HepG2 (cell line): ENCODE results near the gene DOK4. TPM values are rescaled to one million over a fixed set of nuclear protein-coding genes. Genes with fewer than 3 reads are reported as not detected.
A peak's percentile ranks its signal among the peaks of the same experiment; 100 is the strongest.

Source experiments
- ATAD3A ChIP-seq: sonication (generic); formaldehyde crosslinking; IDR thresholded peaks from 2 replicates; pipeline ENCODE4 v1.4.0; 2020; ENCODE audit warnings: missing genetic modification reagents
- ELF1 ChIP-seq: sonication (generic); formaldehyde crosslinking; IDR thresholded peaks from 2 replicates; pipeline ENCODE4 v1.4.0; 2020; ENCODE audit warnings: missing genetic modification reagents
- FOXA3 ChIP-seq: IDR thresholded peaks from 2 replicates; pipeline ENCODE4 v1.6.1; 2016; ENCODE audit warnings: missing genetic modification reagents, missing compliant biosample characterization
- HNRNPH1 ChIP-seq: fragments of 200-400 bp; formaldehyde crosslinking; optimal IDR thresholded peaks from 2 replicates; pipeline ENCODE3; 2017; ENCODE audit warnings: mild to moderate bottlenecking, low read depth, low read length
- MAFF ChIP-seq: IDR thresholded peaks from 2 replicates; pipeline ENCODE4 v1.6.1; 2011; ENCODE audit warnings: low read depth, low read length, improper control_type of control experiment
- NCOA2 ChIP-seq: sonication (generic); formaldehyde crosslinking; IDR thresholded peaks from 2 replicates; pipeline ENCODE4 v1.8.0; 2022; ENCODE audit warnings: inconsistent platforms
- PAX8 ChIP-seq: sonication (generic); formaldehyde crosslinking; IDR thresholded peaks from 2 replicates; pipeline ENCODE4 v1.8.0; 2022; ENCODE audit warnings: mild to moderate bottlenecking, missing genetic modification reagents, borderline replicate concordance
- TCF7 ChIP-seq: sonication (generic); IDR thresholded peaks from 2 replicates; pipeline ENCODE4 v1.6.1; 2016; ENCODE audit warnings: antibody characterized with exemption, low read depth
- YEATS2 ChIP-seq: sonication (generic); formaldehyde crosslinking; IDR thresholded peaks from 2 replicates; pipeline ENCODE4 v1.4.0; 2020; ENCODE audit warnings: missing genetic modification reagents, borderline replicate concordance
- ZBED4 ChIP-seq: sonication (generic); formaldehyde crosslinking; IDR thresholded peaks from 2 replicates; pipeline ENCODE4 v1.4.0; 2020; ENCODE audit warnings: missing genetic modification reagents, borderline replicate concordance
- ZBTB39 ChIP-seq: sonication (generic); formaldehyde crosslinking; IDR thresholded peaks from 2 replicates; pipeline ENCODE4 v1.5.0; 2020; ENCODE audit warnings: missing genetic modification reagents
- ZNF142 ChIP-seq: sonication (generic); formaldehyde crosslinking; IDR thresholded peaks from 2 replicates; pipeline ENCODE4 v1.4.0; 2020; ENCODE audit warnings: missing genetic modification reagents
- ZNF274 ChIP-seq: sonication (generic); formaldehyde crosslinking; IDR thresholded peaks from 2 replicates; pipeline ENCODE4 v1.5.1; 2020; ENCODE audit warnings: mild to moderate bottlenecking, missing genetic modification reagents
- ZNF496 ChIP-seq: sonication (generic); formaldehyde crosslinking; IDR thresholded peaks from 2 replicates; pipeline ENCODE4 v1.8.1; 2023; ENCODE audit warnings: mild to moderate bottlenecking, moderate library complexity, missing genetic modification reagents; ENCODE audit not compliant: insufficient replicate concordance
- ZNF83 ChIP-seq: sonication (generic); formaldehyde crosslinking; IDR thresholded peaks from 2 replicates; pipeline ENCODE4 v1.4.0; 2020; ENCODE audit warnings: missing genetic modification reagents, mild to moderate bottlenecking, borderline replicate concordance
- ZSCAN21 ChIP-seq: sonication (generic); formaldehyde crosslinking; IDR thresholded peaks from 2 replicates; pipeline ENCODE4 v1.8.0; 2022; ENCODE audit warnings: mild to moderate bottlenecking, missing genetic modification reagents, moderate library complexity, borderline replicate concordance
- ZSCAN30 ChIP-seq: sonication (generic); formaldehyde crosslinking; IDR thresholded peaks from 2 replicates; pipeline ENCODE4 v1.5.0; 2020; ENCODE audit warnings: mild to moderate bottlenecking, missing genetic modification reagents
- polyA plus RNA-seq, 8 experiments: library from polyadenylated mRNA; depleted of rRNA in 3 of 8; stranded (reverse) in 7 of 8; unstranded in 1 of 8; fragments of >200 nt; fragmentation: Illumina TruSeq in 4 of 8; extraction: Trizol in 4 of 8; gene quantifications; 2 replicates each; pipeline versions ENCODE4 v1.2.1 to v1.2.3, GENCODE V29; 2011 to 2016; ENCODE audit warnings: low read depth in 4 of 8, missing spikeins in 1 of 8, mixed read lengths in 1 of 8; ENCODE audit not compliant: insufficient read depth in 1 of 8
- total RNA-seq, 5 experiments: library from RNA; depleted of rRNA; stranded (reverse); fragments of >200 nt; fragmentation: Illumina TruSeq; extraction: Trizol; gene quantifications; 2 replicates each; pipeline ENCODE4 v1.2.3, GENCODE V29; 2016; ENCODE audit warnings: low read depth in 1 of 5

DOK4 gene
- total and polyA plus RNA-seq, 2 of the 13 experiments (the other 11 are each of a cell fraction or from before 2014, with no cell fraction given), result 52.7 to 70.0 TPM

DNA sequence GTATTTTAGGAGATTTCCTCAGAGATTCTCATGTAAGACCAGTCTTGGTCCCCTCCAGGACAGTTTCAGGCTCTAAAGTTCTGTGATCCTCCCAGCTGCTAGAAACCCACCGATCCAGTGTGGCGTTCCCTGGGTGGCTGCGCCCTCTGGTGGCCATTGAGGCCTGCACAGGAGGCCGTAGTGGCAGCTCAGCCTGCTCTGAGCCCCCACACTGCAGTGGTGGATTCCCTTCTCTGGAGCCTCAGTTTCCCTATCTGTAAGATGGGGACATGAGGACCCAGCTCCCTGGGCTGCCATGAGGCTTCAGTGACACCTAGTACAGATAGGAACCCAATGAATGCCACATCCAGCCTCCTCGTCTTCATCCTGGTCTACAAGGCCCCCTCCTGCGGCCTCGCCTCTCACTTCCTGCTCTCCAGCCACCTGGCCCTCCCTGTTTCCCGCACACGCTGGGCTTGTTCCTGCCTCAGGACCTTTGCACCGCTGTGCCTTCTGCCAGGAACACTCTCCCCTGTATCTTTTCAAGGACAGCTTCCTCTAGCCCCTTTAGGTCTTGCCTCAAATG is 33.6 kb upstream of the DOK4 start (continued):
- TF ChIP-seq ZBTB39 (no peak), TCF7 (no peak), FOXA3 (CRISPR knock-in tag) (peak; percentile 36; the same call in 1 of the 2 replicates), ZNF274 (CRISPR knock-in tag) (0 out of 2 replicates have a peak, but pooled peaks have one; percentile 56), ZBED4 (CRISPR knock-in tag) (0 out of 2 replicates have a peak, but pooled peaks have one; percentile 44), ZNF496 (CRISPR knock-in tag) (no peak), NCOA2 (CRISPR knock-in tag) (0 out of 2 replicates have a peak, but pooled peaks have one; percentile 15), ZSCAN30 (CRISPR knock-in tag) (no peak), MAFF (no peak), ZSCAN21 (CRISPR knock-in tag) (peak; percentile 74), ATAD3A (CRISPR knock-in tag) (no peak), ELF1 (peak; percentile 52; the same call in 1 of the 2 replicates), ZNF142 (CRISPR knock-in tag) (no peak), HNRNPH1 (no peak), PAX8 (CRISPR knock-in tag) (no peak), ZNF83 (CRISPR knock-in tag) (no peak), YEATS2 (0 out of 2 replicates have a peak, but pooled peaks have one; percentile 63)
